Measurements from ENCODE around the gene ASAP2.

The ASAP2 gene

DNA sequence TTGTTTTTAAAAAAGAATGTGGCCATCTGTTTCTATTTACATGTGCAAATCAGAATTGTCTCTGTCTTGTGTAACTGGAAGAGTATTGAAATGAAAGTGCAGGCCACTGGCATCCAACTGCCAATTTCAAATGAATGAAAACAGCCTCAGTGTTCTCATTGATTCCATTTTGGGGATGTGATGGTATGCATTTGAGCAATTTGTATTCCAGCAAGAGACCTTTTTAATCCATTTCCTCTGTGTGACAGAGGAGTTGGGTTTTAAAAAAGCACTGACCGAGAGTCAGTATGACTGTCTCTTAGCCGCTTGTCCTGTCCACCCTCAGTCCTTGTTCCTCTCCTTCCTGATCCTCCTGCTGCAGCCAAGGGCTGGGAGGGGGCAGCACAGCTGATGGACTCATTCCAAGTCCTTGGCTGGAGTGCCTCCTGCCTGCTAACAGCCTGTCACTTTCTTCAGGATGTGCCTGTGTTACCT, 50.0 kb downstream of the ASAP2 start:
- H3K4me3 ChIP-seq (replicated peaks; ENCODE audit: low read depth, low read length), result no peak overlapping the region
- DNase-seq (ENCODE audit: extremely low read depth, low read depth), result no peak
- TF ChIP-seq, protein P1, sequence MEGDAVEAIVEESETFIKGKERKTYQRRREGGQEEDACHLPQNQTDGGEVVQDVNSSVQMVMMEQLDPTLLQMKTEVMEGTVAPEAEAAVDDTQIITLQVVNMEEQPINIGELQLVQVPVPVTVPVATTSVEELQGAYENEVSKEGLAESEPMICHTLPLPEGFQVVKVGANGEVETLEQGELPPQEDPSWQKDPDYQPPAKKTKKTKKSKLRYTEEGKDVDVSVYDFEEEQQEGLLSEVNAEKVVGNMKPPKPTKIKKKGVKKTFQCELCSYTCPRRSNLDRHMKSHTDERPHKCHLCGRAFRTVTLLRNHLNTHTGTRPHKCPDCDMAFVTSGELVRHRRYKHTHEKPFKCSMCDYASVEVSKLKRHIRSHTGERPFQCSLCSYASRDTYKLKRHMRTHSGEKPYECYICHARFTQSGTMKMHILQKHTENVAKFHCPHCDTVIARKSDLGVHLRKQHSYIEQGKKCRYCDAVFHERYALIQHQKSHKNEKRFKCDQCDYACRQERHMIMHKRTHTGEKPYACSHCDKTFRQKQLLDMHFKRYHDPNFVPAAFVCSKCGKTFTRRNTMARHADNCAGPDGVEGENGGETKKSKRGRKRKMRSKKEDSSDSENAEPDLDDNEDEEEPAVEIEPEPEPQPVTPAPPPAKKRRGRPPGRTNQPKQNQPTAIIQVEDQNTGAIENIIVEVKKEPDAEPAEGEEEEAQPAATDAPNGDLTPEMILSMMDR (IDR thresholded peaks at IDR 0.05; ENCODE audit: low read depth, low read length, missing control alignments), result no peak

DNA sequence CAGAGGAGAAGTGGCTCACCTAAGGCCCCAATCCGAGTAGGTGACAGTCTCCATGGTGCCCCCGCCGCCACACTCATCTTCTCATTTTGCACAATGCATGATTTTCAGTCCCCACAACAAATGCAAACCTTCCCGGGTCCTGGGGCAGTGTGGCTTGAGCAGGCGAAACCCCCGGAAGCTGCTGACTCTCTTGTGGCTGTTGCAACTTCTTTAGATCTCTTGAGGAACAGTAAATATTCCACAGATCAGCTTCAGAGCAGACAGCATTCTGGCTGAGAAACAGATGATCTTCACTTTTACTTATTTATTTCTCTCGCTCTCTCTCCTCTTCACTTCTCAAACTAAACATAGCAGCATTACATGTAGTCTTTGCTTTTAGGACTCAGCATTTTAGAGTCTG, 51.9 kb downstream of the ASAP2 start:
- no peak for DNase-seq (ENCODE audit: extremely low read depth, low read depth)
- no peak overlapping the region for H3K4me3 ChIP-seq (replicated peaks; ENCODE audit: low read depth, low read length)
- TF ChIP-seq, protein P1 (IDR thresholded peaks at IDR 0.05; ENCODE audit: low read depth, low read length, missing control alignments), result no peak

DNA sequence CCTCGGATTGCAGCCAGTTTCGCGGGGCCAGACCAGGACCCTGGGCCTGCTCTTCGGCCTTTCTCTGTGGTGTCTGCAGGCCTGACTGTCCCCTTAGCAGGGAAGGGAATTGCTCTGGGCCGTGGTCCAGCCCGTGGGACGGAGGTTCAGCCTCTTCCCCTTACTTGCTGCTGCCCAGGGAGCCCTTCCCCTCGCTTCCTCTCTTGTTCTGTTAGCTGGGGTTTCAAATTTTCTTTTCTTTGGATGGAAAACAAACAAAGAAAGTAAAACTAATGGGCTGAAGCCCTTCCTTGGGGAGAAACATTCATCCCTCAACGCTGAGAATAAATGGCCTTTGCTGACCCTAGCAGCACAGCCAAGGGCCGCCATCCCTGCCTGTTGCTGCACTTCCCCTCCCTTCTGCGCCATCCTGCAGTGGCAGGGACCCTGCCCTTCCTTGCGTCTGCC, 52.4 kb downstream of the ASAP2 start:
- H3K4me3 ChIP-seq (replicated peaks; ENCODE audit: low read depth, low read length), result no peak overlapping the region
- no peak for DNase-seq (ENCODE audit: extremely low read depth, low read depth)
- TF ChIP-seq, protein P1 (IDR thresholded peaks at IDR 0.05; ENCODE audit: low read depth, low read length, missing control alignments), result no peak

DNA sequence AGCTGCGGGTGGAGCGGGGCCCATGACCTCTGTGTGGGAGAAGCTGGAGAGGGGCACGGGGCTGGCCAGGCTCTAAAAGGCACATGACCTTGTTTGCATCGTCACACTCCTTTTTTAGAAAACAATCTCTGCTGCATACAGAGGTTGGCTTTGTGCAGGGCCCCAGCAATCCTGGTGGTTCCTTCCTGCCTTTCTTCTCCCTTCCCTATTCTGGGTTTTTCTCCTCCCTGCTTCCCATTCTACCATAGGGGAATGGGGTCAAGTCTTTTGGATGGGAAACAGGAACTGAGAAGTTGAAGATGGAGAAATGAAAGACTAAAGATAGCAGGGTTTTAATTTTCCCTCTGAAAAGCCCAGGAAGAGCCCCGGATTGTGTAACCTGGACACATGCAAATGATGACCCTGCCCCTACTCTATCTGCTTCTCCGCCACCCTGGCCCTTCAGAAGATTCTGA, 53.9 kb downstream of the ASAP2 start:
- no peak for DNase-seq (ENCODE audit: extremely low read depth, low read depth)
- TF ChIP-seq, protein P1 (IDR thresholded peaks at IDR 0.05; ENCODE audit: low read depth, low read length, missing control alignments), result no peak
- H3K4me3 ChIP-seq (replicated peaks; ENCODE audit: low read depth, low read length), result no peak overlapping the region

DNA sequence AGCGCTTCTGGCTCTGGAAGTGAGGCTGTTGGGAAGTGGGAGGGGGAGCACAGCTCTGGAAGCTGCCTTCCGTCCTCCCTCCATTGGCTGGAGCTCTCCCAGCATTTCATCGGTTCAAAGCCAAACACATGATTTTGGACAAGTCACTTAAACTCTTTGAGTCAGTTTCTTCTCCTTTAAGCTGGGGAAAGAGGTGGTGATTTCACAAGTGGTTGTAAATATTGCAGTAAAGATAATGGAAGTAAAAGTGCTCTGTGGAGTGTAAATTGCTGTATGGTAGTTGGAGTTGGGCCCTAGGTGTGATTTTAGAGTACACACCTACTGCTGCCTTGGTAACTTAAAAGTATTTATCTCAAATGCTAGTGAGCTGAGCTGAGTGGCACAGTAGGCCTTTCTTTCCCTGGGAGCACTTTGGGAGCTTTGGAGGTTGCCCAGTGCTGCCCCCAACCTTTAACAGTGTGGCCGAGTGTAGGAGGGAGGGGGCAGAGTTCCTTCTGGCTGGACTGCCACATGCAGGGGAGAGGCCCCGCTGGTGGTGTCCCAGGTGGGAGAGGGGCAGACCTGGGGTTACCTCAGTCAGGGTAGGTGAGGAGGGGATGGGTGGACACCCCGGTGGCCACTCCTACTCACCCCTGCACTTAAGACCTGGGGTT, 54.7 kb downstream of the ASAP2 start:
- no peak overlapping the region for H3K4me3 ChIP-seq (replicated peaks; ENCODE audit: low read depth, low read length)
- no peak for DNase-seq (ENCODE audit: extremely low read depth, low read depth)
- TF ChIP-seq, protein P1 (IDR thresholded peaks at IDR 0.05; ENCODE audit: low read depth, low read length, missing control alignments), result no peak

DNA sequence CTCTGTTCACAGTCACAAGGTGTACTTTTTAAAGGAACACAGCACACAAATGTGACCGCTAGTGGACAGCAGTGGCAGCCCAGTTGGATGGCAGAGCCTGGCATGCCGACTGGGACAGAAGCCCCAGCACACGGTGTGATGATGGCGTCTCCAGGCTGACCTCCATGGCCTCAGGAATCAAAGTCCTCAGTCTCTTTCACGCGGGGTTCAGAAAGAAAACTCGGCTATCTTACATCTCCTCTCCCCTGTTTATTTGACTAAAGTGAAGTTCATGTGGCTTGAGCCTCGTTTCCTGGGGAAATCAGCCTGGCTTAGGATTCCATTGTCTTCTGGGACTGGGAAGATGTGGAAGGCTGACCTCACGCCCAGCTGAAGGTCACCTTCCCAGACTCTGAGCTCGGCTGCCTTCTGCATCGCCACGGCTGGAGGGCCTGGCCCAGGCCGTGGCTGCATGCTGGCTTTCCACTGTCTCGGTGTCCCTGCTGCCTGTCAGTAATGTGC, 56.1 kb downstream of the ASAP2 start:
- no peak overlapping the region for H3K4me3 ChIP-seq (replicated peaks; ENCODE audit: low read depth, low read length)
- DNase-seq (ENCODE audit: extremely low read depth, low read depth), result no peak
- TF ChIP-seq, protein P1 (IDR thresholded peaks at IDR 0.05; ENCODE audit: low read depth, low read length, missing control alignments), result no peak

Data from HFF-Myc (cell line).